Activated T-helper 1 cell treated with anti-CD3 and anti-CD28 coated beads, Interleukin-2, amount 50 U/mL, for 16 hours (primary cell): Measurements from ENCODE around the gene SLX4IP.

Source experiments
- DNase-seq, 2 donors: peaks; one replicate each; pipeline ENCODE4 v3.0.0-alpha.2; 2020; ENCODE audit warnings: low read depth in 1 of 2, low spot score in 1 of 2

The SLX4IP gene

DNA sequence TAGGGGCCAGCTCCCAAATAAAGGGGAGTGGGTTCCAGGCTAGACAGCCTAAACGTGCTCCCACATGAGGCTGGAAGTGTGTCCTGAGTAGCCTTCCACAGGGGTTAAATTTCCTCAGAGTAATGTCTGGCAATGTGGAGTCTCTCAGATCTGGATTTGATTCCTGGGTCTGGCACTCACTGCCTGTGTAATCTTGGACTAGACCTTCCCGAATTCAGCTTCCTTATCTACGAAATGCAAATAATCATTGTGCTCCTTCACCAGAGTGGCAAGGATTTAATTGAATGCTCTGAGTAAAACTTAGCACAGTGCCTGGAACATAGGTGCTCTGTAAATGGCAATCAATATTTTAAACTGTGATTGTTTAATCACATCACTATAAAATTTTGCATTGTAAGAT lies 114.4 kb downstream of the SLX4IP start:
- DNase-seq, result no peak

DNA sequence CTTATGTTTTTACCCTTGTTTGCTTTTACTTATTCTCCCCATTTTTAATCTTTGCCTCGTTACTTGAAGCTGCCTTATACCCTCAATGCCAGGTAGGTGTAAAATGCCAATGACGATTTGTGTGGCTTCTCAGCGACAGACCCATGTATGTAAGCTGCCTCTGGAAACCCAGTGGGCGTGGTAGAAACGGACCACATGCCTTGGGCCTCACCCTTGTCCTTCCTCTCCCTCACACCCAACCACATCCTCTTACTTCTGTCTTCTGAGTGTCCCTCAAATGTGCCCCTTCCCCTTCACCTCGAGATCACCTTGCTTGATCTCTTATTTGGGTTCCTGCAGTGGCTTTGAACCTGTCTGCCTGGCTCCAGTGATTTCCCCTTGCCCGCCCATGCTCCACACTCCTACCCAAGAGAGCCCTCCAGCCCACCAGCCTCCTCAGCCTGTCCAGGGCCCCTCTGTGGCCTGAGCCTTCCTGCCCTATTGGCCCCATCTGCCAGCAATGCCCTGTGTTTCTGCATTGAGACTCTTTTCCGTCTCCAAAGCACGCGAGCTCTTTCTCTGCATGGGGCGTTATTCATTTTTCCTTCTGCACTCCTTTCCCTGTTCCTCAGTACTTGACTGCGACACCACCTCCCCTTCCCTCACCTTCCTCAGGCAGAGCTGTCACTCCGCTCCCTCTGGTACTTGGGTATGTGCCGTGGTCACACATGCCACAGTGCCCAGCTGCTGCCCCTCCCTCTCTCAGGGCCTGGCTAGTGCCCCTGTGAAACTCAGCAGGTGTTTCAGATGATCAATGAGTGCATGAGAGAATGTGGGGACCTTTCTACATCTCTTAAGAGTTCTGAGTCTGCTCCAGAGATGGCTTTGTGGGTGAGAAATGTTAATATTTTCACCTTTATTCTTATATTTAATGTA lies 115.4 kb downstream of the SLX4IP start:
- DNase-seq, result no peak

DNA sequence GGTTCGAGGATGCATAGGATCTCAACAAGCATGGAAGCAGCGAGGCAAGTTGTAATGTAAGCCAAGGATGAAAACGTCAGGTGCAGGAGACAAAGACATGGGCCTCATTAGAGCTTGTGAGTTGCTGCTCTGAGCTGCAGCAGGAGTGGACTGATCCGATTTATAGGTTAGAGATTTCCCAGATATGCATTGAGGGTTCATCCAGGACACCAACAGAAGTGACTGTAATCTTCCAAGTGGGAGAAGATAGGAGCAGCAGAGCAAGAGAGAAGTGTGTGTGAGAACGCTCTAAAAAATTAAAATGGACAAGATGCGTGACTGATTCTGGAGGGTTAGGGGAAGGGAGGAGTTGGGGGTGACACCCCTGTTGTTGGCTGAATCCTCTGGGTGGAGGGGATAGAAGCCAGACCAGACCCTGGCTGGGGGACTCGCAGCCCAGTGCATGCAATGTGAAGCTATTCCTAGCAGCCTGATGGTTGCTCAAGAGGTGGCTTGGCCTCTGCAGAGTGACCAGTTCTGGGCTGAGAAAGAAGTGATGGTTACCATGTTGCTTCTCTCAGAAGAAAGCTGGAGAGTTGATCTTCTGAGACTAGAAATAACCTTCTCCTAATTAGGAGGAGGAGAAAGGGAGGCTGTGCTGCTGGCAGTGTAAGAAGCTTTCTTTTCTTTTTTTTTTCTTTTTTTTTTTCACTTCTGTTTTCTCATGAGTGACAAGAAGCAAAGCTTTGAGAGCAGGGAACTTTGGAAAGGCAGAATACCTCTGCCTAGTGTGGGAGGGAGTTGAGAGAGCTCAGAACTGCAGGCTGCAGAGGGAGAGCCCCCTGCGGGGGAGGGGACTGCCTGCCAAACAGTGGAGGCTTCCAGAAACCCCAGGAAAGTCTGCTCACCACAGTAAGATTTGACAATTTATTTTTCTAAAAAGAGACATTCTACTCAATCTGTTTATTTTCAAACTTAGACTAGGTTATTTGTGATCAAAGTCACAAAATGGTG lies 116.9 kb downstream of the SLX4IP start:
- no peak for DNase-seq

DNA sequence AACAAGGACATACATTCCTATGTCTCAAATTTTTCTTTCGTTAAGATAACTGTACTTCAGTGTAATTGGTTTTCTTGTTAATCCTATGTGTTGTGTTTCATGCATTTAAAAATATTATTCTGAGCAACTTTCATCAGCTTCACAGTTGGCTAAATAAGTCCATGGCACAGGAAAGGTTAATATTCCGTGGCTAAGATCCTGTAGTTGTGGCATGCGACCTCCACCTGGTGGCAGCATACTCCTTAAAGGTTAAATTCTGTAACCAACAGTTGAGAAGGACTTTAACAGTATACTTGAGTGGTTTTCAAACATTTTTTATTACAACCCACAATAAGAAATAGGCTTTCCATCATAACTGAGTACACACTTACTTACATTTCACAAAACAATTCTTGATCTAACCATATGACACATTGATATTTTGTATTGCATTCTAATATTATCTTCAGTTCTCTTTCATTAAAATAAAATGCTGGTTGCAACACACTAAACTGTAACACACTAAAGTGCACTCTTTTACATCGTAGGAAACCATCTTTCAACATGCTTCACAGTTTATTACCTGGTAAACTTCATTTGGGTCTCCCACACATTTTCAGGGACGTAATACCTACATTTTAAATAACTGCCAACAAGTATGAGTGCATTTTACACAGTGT lies 118.3 kb downstream of the SLX4IP start:
- no peak for DNase-seq

DNA sequence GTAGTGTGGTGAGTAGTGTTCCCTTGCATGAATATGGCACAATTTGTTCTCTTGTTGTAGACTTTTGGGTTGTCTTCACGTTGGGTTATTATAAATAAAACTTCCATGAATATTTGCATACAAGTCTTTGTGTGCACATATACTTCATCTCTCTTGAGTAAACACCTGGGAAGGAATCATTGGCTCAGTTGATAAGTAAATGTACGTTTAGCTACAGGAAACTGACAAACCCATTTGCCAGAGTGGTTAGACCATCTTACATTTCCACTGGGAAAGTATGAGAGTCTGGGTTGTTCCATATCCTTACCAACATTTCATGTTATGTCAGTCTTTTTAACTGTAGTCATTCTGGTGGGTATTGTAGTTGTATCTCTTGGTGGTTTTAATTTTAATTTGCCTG lies 119.2 kb downstream of the SLX4IP start:
- no peak for DNase-seq

DNA sequence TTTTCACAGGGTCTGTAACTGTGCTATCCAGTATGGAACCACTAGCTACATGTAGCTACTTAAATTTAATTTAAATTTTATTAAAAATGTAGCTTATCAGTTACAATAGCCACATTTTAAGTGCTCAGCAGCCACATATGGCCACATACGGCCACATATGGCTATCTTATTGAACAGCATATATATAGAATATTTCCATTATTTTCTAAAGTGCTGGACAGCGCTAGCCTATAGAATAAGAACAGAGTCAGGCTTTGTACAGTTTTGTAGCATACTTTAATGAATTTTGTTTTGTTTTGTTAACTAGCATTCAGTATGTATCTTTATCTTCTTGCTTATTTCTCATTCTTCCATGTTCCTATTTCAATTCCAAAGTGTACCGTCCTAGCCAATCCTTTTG lies 120.3 kb downstream of the SLX4IP start:
- DNase-seq, result no peak

DNA sequence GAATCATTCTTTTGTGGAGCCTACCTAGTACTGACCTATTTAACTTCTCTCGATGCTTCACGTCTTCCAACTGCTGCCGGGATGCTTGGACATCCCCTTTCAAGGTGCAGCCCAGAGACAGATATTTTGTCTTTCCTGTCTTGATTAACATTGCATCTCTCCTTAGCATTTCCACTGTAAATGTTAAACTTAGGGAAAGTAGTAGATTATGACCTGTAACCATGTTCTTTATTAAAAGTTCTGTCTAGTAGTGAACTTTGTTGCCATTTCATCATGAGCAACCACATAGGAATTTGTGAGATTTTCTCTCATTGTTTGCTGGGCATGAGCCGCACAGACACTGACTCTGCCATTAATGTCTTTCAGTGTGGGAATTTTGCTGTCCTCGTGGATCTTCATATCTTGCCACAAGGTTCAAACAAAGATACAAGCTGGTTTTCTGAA lies 120.8 kb downstream of the SLX4IP start:
- no peak for DNase-seq

DNA sequence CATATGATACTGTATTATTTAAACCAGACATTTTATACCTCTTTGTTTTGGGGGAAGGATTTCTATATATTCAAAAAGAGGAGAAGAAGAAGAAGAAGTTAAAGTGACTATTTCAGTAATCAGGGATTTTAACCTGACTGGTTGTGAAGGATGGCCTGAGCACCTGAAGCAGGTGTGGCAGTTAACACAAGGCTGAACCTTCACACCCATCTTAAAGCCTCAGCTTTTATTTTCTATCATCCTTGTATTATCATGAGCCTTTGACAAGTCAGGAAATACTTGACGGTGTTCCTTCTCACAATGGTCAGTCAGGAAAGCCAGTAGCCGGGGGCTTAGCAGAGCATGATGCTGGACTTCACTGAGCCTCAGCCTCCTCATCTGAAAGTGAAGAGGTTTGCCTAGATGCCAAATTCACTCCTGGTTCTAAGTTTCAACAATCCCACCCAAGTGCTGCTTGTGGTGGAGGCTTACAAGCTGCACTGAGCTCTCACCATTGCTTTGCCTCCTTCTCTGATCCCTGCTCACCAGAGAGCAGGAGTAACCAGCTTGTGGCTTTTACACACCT lies 121.5 kb downstream of the SLX4IP start:
- no peak for DNase-seq

DNA sequence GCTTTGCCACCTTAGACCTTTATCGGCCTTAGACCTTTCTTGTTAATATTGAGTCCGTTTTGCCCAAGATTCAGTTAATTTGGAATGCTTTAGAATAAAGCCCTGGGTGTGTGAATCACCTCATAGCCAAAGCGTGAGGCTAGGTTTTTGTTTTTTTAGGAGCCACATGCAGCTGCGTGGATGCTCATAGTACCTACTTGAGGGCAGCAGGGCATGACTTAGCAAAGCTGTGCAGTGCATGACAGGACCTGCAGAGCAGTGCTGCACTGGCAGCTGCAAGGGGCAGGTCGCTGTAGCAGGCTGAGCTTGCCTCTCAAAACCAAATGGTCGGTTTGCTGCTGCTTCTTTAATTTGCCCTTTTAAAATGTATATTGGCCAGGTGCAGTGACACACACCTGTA lies 122.6 kb downstream of the SLX4IP start:
- DNase-seq, result no peak

DNA sequence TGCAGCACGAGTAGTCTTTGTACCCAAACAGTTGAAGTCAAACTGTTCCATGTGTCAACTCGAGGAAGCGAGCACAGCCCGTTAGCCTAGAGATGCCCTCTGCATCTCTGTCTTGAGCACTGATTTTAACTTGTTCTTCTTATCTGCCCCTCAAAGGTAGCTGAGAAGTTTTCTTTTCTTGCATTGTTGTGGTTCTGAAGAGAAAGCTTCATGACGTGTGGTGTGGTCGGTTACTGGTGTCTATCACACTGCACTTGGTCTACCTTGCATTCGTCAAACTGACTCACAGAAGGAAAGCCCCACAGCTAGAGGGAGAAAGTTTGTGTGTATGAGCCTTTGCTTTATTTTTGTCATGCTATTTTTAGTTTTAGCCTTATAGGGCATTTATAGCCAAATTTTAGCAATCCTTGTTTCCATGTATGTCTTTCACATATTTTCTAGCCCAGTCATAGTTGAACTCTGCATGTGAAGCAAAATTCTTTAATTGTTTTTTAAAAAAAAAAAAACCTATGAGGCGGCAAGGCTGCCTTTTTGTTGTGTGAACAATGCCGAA lies 123.6 kb downstream of the SLX4IP start:
- no peak for DNase-seq

DNA sequence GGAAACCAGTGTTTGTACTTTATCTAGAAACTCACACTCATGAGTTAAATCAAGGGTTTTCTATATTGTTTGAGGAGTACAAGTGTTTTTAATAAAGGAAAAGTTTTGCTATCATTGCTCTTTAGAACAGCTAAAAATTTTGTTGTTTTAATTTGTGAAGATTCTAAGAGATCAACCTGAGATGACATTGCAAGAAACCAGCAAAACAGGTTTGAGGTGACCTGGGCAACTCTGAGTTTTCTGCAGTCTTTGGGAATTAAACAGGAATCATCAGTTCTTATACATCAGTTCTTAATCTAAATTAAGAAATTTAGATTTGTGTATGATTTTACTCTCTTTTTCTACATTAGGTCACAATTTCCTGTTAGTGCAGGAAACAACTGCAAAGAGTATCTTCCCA lies 124.2 kb downstream of the SLX4IP start:
- DNase-seq, result no peak

DNA sequence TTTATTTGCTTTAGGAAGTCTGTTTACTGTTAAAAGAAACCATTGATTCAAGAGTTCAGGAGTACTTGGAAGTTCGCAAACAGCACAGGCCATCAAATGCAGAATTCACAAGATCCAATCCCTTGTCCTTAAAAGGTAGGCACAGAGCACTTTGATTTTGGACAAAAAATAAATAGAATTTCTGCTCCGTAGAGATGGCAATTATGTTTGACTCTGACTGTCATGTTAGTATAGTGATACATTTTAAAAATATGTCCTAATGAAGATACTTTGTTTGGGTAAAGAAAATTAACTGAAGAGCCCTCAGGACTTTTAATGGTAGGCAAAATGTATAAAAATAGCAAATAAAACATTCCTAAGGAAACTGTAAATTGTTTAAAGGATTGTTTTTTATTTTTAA lies 125.6 kb downstream of the SLX4IP start:
- no peak for DNase-seq

DNA sequence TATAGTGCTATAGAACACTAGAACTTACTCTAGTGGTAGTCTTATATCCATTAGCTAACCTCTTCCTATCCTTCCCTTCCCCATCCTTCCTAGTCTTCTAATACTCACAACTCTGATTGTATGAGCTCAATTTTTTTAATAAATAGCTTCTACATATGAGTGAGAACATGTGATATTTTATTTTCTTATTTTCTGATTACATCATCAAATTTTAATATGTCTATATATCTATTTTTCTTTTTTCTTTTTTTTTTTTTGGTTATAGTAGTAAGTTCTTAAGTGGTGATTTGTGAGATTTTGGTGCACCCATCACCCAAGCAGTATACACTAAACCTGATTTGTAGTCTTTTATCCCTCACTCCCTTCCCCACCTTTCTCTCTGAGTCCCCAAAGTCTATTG lies 126.2 kb downstream of the SLX4IP start:
- no peak for DNase-seq

DNA sequence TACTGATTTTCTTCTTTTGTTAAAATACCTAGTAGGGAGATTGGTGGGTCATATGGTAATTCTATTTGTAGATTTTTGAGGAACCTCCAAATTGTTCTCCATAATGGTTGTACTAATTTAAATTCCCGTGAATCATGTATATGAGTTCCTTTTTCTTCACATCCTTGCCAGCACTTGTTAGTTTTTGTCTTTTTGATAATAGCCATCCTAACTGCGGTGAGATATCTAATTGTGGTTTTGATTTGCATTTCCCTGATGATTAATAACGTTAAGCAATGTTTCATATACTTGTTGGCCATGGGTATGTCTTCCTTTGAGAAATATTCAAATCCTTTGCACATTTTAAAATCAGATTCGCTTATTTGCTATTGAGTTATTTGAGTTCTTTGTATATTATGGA lies 127.8 kb downstream of the SLX4IP start:
- no peak for DNase-seq

DNA sequence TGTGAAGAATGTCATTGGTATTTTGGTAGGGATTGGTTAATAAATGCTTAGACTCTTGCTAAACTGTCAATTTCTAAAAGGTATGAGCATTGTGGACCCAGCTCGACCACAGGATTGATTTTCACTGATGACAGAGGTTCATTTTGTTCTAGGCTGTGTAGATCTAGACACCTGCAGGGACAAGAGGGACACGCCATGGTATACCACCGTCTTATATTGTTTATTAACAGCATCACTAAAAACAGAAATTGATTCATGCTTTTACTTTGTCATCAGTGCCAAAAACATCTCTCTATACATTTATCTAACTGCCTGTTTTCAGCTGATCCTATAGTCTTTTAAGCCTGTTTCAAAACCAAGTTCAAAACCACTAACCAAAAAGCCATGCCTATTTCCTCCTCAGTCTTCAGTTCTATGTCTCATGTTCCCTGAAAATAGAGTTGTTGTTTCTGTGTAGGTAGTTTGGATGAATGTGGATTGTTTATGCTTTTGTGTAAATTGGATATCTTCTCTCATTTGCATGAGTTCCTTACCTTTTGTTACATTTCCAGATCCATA lies 128.9 kb downstream of the SLX4IP start:
- DNase-seq, result no peak

DNA sequence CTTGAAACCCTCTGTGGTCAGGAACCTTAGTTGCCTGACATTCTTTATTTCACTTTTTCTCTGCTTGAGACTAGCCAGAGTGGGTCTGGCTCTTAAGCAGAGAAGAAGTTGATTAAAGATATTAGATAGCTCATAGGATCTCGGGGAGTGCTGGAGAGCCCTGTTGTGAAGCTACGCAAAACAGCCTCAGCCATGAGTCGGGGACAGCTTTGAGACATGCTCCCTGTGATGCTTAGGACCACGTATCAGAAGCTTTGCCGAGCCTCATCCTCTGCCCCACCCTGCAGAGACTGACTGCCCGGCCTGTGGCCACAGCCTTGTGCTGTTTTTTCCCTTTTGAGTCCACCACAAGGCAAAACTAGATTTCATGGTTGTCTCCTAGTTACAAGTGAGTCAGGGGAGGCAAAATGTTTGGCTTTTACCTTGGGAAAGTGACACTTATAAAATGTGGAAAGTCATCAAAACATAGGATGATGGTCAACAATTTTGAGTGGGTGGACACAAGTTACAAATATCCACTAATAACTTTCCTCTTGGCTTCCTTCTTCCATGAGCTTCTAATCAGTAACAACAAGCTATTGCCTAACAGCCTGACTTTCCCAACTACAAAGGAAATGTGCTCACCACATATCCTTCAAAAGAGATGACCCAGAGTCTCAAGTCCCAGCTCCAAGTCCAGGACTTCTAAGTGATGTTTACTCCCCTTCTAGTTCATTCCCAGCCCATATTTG lies 130.3 kb downstream of the SLX4IP start:
- no peak for DNase-seq

DNA sequence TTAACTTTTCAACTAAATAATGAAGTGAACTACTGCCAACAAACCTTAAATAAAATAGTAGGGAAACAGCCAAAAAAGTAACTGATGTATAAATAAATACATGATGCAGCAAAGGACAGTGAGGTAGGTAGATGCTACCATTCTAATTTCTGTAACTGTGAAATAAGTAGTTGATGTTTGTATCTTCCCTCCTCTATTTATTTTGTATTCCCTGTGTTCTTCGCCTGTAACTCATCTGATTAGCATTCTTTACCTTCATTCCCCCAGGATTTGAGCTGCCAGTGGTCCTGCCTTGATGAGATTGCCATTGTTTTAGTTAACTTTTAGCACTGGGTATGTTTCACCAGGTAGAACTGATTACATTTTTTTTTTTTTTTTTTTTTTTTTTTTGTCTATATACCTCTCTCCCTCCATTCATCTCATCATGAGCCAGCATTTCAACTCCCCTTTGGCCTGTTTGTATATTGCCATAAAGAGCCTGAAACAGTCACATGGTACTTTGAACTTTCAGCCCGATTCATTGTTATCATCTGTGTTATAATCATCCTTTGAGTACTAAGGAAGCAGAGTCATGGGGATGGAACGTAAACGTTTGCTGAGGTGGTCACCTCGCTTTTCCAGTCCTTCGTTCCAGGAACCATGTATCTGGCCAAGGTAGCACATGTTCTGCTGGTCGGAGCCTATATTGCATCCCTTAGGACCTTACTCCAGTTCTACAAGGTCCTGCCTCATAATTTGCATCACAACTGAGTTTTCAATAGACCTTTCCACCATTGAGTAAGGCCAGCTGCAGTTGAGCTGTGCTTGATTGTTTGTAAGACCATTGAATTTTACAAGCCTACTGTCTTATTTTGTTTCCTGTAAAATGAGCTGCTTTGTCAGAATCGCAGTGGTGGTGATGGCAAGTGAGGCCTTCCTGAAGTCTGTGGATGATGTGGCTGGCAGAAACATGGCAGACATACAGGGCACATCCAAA lies 131.1 kb downstream of the SLX4IP start:
- no peak for DNase-seq

DNA sequence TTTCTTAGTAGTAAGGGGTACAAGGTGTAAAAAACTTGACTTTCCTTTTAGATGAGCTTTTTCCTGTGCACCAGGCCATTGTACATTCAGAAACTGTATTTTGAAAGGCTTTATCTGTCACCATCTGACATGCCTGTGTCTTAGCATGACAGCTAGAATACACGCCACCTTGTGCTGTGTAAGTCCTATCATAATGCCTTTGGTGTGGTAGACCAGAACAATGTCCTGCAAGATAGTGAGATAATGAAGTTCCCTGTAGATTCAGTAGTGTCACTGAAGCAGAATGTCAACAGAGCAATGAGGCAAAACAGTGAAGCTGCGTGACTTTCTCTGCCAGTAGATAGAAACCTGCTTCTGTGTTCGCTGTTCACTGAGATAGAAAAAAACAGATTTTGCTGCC lies 132.9 kb downstream of the SLX4IP start:
- DNase-seq, result no peak
